ENCODE measurements around the gene MAFB.

MAFB gene

DNA sequence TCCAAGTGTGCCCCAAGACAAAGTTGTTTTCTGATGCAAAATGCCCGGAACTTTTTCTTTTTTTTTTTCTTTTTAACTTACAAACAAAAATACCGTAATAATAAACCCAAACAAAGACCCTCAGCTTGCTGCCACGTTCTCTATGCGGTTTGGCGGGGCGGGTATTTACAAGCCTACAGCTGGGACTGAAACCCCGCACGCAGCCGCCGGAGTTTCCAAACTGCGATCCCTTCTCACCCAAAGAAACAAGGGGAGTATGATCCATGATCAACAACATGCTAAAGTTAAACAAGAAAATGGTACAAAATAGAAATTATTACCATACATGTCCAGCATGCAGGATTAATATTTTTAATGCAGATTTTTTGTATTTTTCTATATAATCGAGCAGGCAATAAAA lies 2.1 kb downstream of the MAFB start:
- Histone ChIP-seq H2AFZ (ENCODE audit: low read depth, low read length, severe bottlenecking) (no peak overlapping the region), H3F3A (ENCODE audit: insufficient read depth) (no peaks in the 10 kb centered on the region), H3K4me3 (ENCODE audit: insufficient read depth, low read length, poor library complexity, severe bottlenecking) (no peak overlapping the region), H3K79me2 (ENCODE audit: insufficient read depth, low read length) (no peaks in the 10 kb centered on the region), H3K27ac (ENCODE audit: low read depth, low read length) (no peak overlapping the region), H3K4me2 (ENCODE audit: low read depth, low read length, poor library complexity, severe bottlenecking) (no peak overlapping the region), H3K27me3 (ENCODE audit: low read length) (no peaks in the 10 kb centered on the region), H3K9me2 (replicated peaks; ENCODE audit: insufficient read depth, low read length) (no peaks in the 10 kb centered on the region), H4K20me1 (ENCODE audit: low read depth, low read length) (no peaks in the 10 kb centered on the region), H3K9me3 (ENCODE audit: insufficient read depth, low read length) (no peaks in the 10 kb centered on the region), H3K36me3 (ENCODE audit: low read length) (no peaks in the 10 kb centered on the region), H3K9ac (ENCODE audit: low read length) (no peak overlapping the region)
- no peak for TF ChIP-seq EZH2phosphoT487 (conservative IDR thresholded peaks at IDR 0.05; ENCODE audit: low read length)
- TF ChIP-seq, protein P1, sequence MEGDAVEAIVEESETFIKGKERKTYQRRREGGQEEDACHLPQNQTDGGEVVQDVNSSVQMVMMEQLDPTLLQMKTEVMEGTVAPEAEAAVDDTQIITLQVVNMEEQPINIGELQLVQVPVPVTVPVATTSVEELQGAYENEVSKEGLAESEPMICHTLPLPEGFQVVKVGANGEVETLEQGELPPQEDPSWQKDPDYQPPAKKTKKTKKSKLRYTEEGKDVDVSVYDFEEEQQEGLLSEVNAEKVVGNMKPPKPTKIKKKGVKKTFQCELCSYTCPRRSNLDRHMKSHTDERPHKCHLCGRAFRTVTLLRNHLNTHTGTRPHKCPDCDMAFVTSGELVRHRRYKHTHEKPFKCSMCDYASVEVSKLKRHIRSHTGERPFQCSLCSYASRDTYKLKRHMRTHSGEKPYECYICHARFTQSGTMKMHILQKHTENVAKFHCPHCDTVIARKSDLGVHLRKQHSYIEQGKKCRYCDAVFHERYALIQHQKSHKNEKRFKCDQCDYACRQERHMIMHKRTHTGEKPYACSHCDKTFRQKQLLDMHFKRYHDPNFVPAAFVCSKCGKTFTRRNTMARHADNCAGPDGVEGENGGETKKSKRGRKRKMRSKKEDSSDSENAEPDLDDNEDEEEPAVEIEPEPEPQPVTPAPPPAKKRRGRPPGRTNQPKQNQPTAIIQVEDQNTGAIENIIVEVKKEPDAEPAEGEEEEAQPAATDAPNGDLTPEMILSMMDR (IDR thresholded peaks at IDR 0.05; ENCODE audit: insufficient read depth, low read length, poor library complexity, severe bottlenecking) = no peak

DNA sequence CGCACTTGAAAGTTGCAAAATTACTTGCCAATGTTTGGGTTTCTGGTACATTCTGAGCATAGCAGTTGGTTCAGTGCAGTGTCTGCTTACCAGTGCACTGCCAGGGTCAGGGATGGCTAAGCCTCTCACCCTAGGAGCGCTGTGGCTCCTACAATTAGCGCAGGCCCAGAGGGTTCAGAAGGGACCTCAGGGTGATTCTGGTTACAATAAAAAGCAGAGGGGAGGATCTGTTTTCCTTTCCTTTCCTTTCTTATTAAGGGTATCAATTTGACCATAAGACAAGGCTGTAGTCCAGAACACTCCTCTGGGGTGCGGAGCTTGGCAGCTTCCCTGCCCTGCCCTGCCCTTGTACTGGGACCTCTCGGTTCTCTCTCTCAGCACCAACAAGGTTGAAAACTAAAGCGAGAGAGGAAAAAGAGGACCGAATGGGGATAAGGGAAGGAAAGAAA lies 2.6 kb downstream of the MAFB start:
- H4K20me1 ChIP-seq (ENCODE audit: low read depth, low read length) = no peaks in the 10 kb centered on the region
- H3F3A ChIP-seq (ENCODE audit: insufficient read depth) = no peaks in the 10 kb centered on the region
- H3K9ac ChIP-seq (ENCODE audit: low read length) = no peak overlapping the region
- no peak for TF ChIP-seq EZH2phosphoT487 (conservative IDR thresholded peaks at IDR 0.05; ENCODE audit: low read length)
- TF ChIP-seq, protein P1 (IDR thresholded peaks at IDR 0.05; ENCODE audit: insufficient read depth, low read length, poor library complexity, severe bottlenecking) = no peak
- no peak overlapping the region for H3K4me2 ChIP-seq (ENCODE audit: low read depth, low read length, poor library complexity, severe bottlenecking)
- no peaks in the 10 kb centered on the region for H3K9me2 ChIP-seq (replicated peaks; ENCODE audit: insufficient read depth, low read length)
- H3K4me3 ChIP-seq (ENCODE audit: insufficient read depth, low read length, poor library complexity, severe bottlenecking) = no peak overlapping the region
- no peak overlapping the region for H3K27ac ChIP-seq (ENCODE audit: low read depth, low read length)
- H3K79me2 ChIP-seq (ENCODE audit: insufficient read depth, low read length) = no peaks in the 10 kb centered on the region
- no peak overlapping the region for H2AFZ ChIP-seq (ENCODE audit: low read depth, low read length, severe bottlenecking)
- no peaks in the 10 kb centered on the region for H3K27me3 ChIP-seq (ENCODE audit: low read length)
- H3K9me3 ChIP-seq (ENCODE audit: insufficient read depth, low read length) = no peaks in the 10 kb centered on the region
- no peaks in the 10 kb centered on the region for H3K36me3 ChIP-seq (ENCODE audit: low read length)

DNA sequence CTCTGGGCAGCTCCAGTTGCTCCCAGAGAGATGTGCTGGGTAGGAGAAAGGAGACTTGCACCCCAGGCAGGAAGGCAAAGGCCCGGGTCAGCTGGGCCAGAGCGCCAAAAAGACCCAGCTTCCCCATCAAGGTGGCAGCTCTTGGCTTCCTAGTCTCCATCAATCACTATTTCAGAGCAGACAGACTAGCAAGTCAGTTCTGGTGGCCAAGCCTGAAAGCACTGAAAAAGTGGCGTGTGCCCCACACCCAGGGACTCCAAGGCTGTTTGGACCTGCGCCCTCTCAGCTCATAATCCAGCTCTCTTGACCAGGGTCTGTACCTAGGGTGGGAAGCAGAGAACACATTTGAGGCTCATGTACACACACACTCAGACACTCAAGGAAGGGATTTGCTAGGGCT lies 3.7 kb downstream of the MAFB start:
- Histone ChIP-seq H3K27me3 (ENCODE audit: low read length) (no peaks in the 10 kb centered on the region), H3K36me3 (ENCODE audit: low read length) (no peaks in the 10 kb centered on the region), H3K27ac (ENCODE audit: low read depth, low read length) (no peak overlapping the region), H3K4me2 (ENCODE audit: low read depth, low read length, poor library complexity, severe bottlenecking) (no peak overlapping the region), H3K9me3 (ENCODE audit: insufficient read depth, low read length) (no peaks in the 10 kb centered on the region), H3K79me2 (ENCODE audit: insufficient read depth, low read length) (no peaks in the 10 kb centered on the region), H4K20me1 (ENCODE audit: low read depth, low read length) (no peaks in the 10 kb centered on the region), H3F3A (ENCODE audit: insufficient read depth) (no peaks in the 10 kb centered on the region), H3K9me2 (replicated peaks; ENCODE audit: insufficient read depth, low read length) (no peaks in the 10 kb centered on the region), H2AFZ (ENCODE audit: low read depth, low read length, severe bottlenecking) (no peak overlapping the region), H3K9ac (ENCODE audit: low read length) (no peak overlapping the region), H3K4me3 (ENCODE audit: insufficient read depth, low read length, poor library complexity, severe bottlenecking) (no peak overlapping the region)
- no peak for TF ChIP-seq EZH2phosphoT487 (conservative IDR thresholded peaks at IDR 0.05; ENCODE audit: low read length)
- TF ChIP-seq, protein P1 (IDR thresholded peaks at IDR 0.05; ENCODE audit: insufficient read depth, low read length, poor library complexity, severe bottlenecking) = no peak
